K562 (cell line): ENCODE results near the gene RAB3GAP2. TPM values are rescaled to one million over a fixed set of nuclear protein-coding genes. Genes with fewer than 3 reads are reported as not detected.

Experiments used
- ETV6 ChIP-seq, 3 experiments: fragments of 150-350 bp in 1 of 3; sonication (generic) in 1 of 3; formaldehyde crosslinking in 1 of 3; IDR thresholded peaks; 2 replicates each; pipeline versions ENCODE4 v1.6.1 to v1.8.0; 2014 to 2022; ENCODE audit warnings: borderline replicate concordance in 2 of 3, low read depth in 2 of 3, antibody characterized with exemption in 1 of 3, low read length in 1 of 3, mild to moderate bottlenecking in 1 of 3, missing genetic modification reagents in 1 of 3
- SMC3 ChIP-seq: conservative IDR thresholded peaks from 2 replicates; pipeline ENCODE4 v1.6.1; 2011; ENCODE audit warnings: low read depth, low read length, improper control_type of control experiment; ENCODE audit not compliant: insufficient read depth
- WHSC1 ChIP-seq: IDR thresholded peaks from one replicate; pipeline ENCODE4 v1.6.1; 2012; ENCODE audit warnings: low read length, control low read depth, inconsistent platforms
- ZNF23 ChIP-seq: fragments of 250-450 bp; sonication (Bioruptor Pico); IDR thresholded peaks from 2 replicates; pipeline ENCODE4 v1.4.0; 2020; ENCODE audit warnings: mild to moderate bottlenecking
- ZNF407 ChIP-seq: fragments of 450-650 bp; IDR thresholded peaks from 2 replicates; pipeline ENCODE4 v1.6.1; 2016; ENCODE audit warnings: low read depth
- polyA plus RNA-seq, 8 experiments: library from polyadenylated mRNA; depleted of rRNA in 4 of 8; stranded (reverse) in 5 of 8; unstranded in 3 of 8; fragments of >200 nt; fragmentation: Nextera tagmentation in 2 of 8; fragmentation: Illumina TruSeq in 1 of 8; extraction: Ambion mirVana in 2 of 8; extraction: Trizol in 1 of 8; gene quantifications; 2 replicates each; pipeline versions ENCODE4 v1.2.1 to v1.2.3, GENCODE V29; 2011 to 2014; ENCODE audit warnings: inconsistent platforms in 1 of 8, missing spikeins in 1 of 8
- total RNA-seq, 7 experiments: library from RNA; depleted of rRNA in 6 of 7; stranded (reverse); fragments of >200 nt in 6 of 7; fragmentation: Illumina TruSeq in 2 of 7; extraction: Trizol in 2 of 7; gene quantifications; 2 replicates each; pipeline versions ENCODE4 v1.2.1 to v1.2.3, GENCODE V29; 2011 to 2021; ENCODE audit warnings: low replicate concordance in 1 of 7
- TF ChIP-seq, protein P1 (sequence below): fragments of 250-450 bp; sonication (Bioruptor Pico); IDR thresholded peaks from 2 replicates; pipeline ENCODE4 v1.8.0; 2021; ENCODE audit warnings: borderline replicate concordance, mild to moderate bottlenecking, moderate library complexity; ENCODE audit not compliant: poor library complexity, severe bottlenecking
- TF ChIP-seq, protein P2 (sequence below): sonication (generic); formaldehyde crosslinking; IDR thresholded peaks from 2 replicates; pipeline ENCODE4 v1.8.0; 2022; ENCODE audit warnings: mild to moderate bottlenecking, missing genetic modification reagents

The RAB3GAP2 gene
- total and polyA plus RNA-seq, 9 of the 15 experiments (the other 6 are each of a cell fraction or from before 2014, with no cell fraction given) = 14.1 to 69.1 (median 32.2) TPM

DNA sequence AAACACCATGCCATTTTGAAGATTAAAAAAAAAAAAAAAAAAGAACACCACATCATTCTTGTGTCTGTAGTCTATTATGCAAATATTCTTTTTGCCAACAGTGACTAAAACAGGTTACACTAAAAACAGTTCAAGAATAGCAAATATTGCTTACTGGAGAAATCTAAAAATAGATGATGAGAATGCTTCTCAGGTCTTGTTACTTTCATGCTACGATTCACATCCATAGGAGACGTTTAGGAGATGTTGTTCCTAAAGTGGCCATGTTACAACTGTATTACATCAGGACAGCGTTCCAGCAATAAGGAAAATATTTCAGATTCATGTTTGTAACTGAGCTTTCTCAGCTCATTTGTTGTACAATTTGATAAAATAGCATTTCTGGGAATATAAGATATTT lies 32.3 kb downstream of the RAB3GAP2 start (continued):
- TF ChIP-seq ETV6 (IDR thresholded peaks at IDR 0.05; ENCODE audit: borderline replicate concordance in 1 of 2, low read depth in 2 of 2, low read length in 1 of 2) (no peak), ETV6 (CRISPR knock-in tag; IDR thresholded peaks at IDR 0.05; ENCODE audit: borderline replicate concordance) (no peak), SMC3 (no peak), ZNF407 (no peak), ZNF23 (CRISPR knock-in tag) (no peak), WHSC1 (no peak)
- TF ChIP-seq, protein P1, sequence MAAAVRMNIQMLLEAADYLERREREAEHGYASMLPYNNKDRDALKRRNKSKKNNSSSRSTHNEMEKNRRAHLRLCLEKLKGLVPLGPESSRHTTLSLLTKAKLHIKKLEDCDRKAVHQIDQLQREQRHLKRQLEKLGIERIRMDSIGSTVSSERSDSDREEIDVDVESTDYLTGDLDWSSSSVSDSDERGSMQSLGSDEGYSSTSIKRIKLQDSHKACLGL (CRISPR knock-in tag) = no peak
- TF ChIP-seq, protein P2, sequence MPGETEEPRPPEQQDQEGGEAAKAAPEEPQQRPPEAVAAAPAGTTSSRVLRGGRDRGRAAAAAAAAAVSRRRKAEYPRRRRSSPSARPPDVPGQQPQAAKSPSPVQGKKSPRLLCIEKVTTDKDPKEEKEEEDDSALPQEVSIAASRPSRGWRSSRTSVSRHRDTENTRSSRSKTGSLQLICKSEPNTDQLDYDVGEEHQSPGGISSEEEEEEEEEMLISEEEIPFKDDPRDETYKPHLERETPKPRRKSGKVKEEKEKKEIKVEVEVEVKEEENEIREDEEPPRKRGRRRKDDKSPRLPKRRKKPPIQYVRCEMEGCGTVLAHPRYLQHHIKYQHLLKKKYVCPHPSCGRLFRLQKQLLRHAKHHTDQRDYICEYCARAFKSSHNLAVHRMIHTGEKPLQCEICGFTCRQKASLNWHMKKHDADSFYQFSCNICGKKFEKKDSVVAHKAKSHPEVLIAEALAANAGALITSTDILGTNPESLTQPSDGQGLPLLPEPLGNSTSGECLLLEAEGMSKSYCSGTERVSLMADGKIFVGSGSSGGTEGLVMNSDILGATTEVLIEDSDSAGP (CRISPR knock-in tag) = no peak
